NCI-H446 (cell line): ENCODE data around the gene SLC38A1.
"Not testable (repeated sequence)": the region's sequence is repeated elsewhere in the genome, so short reads cannot be mapped to it uniquely, and the experiment has no call there.

Experiments used
- DNase-seq, 2 experiments: peaks; one replicate each; lab custom pipeline; 2025; lab: John Stamatoyannopoulos, UW

Gene SLC38A1

DNA sequence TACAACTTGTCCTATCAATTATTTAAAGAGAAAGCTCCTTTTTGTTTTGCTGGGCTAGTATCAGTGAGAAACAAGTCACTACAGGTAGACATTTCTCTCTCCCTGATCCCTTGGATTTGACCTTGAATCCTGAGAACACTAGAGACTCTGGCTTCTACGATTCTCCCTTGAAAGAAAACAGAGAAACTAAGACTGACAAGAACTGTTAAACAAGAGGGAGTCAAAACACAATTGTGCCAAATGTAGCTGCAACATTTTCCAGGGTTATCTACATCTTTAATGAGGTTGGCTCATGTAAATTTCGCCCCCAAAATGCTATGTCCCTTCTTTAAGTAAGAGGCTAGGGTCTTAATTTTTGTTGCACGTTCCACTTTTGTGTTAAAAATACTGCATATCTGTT, 62.4 kb downstream of the SLC38A1 start:
- DNase-seq: no peak

DNA sequence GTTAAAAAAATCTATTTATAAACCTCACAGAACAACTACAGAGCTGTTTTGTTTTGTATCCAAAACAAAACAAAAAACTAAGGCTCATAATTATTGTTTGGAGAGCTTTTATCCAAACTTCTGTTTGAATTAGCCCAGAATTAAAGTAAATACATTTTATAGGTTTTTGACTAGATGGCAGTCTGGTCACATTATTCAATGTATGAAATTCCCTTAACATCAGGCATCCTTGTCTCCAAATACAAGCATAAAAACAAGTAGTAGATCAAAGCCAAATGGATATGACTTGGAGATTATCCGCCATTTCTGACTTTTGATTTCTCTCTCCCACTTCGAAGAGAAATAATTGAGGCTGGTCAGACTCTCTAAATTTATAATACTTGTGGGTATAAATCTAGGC, 63.5 kb downstream of the SLC38A1 start:
- no peak for DNase-seq

DNA sequence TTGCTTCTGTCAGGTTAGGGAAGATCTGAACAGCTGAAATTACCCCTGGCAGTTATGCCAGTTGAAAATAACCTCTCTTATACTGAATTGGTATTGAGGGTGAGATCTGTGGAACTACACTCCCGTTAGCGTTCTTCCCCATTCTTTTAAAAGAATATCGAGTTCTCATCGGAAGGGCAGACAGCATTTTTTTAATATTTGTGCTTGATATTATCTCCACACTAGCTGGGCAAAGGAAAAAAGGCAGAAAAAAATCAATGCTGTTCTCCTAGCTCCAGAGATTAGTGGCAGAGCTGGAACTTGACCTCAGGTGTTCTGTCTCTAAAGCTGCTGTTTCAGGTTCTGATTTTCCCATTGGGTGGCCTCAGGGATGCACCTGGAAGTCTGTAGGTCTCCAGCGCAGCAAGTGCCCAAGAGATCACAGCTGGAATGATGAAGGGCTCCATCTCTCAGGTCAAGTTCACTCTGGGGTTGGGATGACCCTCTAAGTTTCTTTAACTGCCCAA, 67.5 kb downstream of the SLC38A1 start:
- DNase-seq: no peak

DNA sequence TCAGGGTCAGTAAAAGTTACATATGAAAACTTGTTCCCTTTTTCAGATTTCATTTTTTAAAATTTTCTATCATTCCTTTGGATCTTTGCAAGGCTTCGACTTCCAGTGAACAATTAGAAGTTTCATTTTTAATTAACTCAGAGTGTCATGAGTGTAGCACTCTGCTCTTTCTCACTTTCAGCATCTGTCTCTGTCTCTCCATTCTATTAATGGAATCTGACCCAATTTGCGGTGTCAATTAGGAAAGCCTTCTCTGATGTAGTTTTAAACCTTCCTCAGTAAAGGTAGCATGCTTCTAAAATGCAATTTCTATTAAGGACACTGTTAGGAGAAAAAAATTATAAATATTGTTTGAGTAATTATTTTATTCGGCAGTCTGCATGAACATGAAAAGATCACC, 68.3 kb downstream of the SLC38A1 start:
- no peak for DNase-seq

DNA sequence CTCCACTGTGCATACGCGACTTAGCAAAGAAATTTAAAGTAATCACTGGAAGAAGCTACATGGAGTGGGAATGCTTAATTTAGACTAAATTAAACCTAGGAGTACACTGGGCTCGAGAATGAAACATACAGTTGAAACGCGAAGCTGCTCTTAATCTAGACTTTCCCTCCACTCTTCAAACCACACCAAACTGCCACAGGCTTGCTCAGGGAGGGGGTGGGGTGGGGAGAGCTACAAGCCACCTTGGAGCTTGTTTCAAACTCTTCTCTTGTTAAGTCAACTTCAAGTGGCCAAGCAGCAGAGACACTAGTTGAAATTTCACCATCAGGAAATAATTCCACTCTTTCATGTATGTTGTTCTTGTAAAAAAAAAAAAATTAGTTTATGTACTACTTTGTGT, 69.9 kb downstream of the SLC38A1 start:
- DNase-seq: no peak

DNA sequence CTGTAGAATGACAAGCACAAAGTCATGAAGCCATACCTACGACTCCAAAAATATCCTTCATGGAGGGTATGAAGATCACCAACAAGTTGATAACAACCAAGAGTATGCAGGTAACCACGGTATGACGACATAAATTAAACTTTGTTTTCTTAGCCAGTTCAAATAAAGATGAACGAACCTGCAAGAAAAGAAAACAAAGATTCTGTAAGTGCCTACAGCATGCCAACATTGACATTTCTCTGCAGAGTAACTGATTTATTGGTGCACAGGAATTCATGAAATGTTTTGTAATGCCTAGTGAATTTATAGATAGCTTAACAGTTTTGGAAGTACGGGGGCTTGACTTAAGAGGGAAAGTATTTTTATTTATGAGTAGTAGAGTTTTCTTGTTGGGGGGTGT, 71.0 kb downstream of the SLC38A1 start:
- DNase-seq: no peak

DNA sequence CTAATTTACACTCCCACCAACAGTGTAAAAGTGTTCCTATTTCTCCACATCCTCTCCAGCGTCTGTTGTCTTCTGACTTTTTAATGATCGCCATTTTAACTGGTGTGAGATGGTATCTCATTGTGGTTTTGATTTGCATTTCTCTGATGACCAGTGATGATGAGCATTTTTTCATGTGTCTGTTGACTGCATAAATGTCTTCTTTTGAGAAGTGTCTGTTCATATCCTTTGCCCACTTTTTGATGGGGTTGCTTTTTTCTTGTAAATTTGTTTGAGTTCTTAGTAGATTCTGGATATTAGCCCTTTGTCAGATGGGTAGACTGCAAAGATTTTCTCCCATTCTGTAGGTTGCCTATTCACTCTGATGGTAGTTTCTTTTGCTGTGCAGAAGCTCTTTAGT, 78.3 kb downstream of the SLC38A1 start:
- not testable (repeated sequence) for DNase-seq

DNA sequence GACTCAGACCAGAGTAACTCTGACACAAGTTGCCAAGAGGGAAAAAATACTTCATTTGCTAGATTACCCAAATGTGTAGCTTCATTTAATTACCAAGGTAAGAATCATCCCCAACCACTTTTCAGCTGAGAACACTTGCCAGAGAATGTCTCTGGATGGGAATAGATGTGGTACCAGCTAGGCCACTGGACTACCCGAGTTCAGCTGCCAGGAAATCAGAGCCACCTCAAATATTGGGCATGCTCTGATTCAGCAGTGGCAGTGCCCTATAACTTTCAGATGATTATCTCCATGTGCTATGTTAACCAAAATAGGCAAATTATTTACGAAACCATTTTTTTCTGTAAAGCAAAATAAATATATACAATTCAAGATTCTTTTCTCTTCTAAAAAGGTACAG, 80.7 kb downstream of the SLC38A1 start:
- DNase-seq: no peak

DNA sequence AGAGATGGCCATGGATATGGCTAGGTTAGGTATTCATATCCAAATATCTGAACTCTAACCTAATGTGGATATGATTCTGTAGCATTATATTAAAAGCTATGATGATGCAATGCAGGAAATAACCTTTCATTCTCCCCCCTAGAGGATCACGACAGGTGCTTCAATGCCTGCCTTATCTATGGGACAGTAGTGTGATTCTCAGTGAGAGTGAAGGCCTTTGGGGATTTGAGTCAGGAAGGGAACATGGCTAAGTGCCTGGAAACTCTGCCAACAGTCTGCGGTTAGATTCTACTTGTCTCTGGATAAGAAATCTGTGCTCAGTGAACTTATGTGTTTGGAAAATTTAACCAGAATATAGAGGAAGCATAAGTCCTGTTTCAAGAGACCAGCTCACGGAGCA, 81.8 kb downstream of the SLC38A1 start:
- no peak for DNase-seq

DNA sequence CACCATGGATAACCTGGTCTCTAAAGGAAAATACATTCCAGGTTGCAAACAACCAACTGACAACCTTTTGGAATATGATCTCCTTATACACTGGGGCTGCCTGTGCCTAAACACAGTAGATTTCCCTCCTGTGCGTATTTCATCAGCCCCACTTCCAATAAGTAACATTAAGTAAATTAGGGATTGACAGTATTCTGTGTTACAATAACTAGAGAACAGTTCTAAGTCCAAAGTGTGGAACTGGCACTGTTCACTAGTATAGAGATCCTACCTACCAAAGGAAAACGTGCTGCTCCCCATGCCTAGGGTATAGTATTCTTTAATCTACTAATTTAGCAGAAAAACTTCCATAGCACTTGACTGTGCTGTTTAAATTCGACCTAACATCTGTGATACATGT, 82.8 kb downstream of the SLC38A1 start:
- DNase-seq: no peak

DNA sequence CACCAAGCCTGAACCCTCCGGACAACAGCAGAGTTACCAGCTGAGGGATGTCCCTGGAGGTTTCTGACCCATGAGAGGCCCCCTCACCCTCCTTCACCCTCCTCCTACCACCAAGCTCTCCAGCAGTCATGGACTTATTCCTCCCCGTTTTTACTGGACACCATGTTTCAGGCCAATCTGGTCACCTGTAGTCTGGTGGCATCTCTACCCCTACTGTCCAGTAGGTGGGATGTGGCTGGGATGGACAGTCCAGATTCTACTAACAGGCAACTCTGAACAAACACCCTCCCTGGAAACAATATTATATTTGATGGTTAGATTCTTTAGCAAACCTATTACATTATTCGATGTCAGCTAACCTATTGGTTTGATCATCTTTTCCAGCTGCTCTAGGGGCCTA, 83.2 kb downstream of the SLC38A1 start:
- no peak for DNase-seq

DNA sequence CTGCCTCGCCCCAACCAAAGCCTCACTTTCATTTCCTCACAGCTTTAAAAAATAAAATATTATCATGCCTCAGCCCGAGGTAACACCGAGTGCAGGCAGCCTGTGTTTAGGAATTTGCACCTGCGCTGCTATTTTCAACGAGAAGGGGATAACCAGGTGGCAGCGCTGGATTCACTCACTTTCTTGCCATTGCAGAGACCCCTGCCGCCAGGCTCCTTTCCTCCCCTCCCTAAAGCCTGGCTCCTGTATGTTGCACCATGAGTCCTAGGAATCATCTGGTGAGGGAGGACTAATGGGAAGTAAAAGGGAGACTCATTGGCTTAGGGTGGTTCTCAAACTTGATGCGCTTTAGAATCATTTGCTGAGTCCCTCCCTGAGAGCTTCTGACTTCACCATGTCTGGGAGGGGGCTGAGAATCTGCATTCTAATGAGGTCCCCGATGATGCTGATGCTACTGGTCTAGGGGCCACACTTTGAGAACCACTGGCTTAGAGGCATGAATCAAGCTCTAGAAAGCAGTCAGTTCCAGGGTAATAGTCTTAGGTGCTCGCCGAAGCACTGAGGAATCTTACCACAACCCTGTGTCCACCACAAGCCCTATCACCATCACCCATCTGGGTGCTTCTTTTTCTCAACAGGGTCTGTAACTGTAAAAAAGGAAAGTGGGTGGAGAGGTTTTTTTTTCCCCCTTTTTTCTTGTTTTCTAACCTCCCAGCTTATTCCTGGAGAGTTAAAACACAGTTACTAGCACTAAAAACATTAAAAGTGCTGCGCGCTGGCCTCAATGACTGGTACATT, 83.8 kb downstream of the SLC38A1 start:
- no peak for DNase-seq

DNA sequence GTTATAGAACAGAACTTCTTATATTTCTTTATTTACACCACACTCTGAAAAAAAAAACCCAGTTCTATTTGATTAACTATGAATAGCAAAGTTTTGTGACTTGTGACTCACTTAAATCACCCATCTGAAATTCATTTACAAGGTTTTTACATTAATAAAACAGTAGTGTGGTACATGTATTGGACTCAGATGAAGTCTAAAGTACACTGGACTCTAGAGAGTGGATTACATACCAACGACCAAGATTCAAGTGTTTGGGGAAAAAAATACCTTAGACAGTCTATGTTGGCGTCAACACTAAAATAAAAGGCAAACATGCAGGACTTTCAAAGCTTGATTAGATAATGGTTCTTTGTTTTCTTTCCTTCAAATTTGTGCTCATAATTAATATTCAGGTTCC, 85.7 kb downstream of the SLC38A1 start:
- DNase-seq: no peak

DNA sequence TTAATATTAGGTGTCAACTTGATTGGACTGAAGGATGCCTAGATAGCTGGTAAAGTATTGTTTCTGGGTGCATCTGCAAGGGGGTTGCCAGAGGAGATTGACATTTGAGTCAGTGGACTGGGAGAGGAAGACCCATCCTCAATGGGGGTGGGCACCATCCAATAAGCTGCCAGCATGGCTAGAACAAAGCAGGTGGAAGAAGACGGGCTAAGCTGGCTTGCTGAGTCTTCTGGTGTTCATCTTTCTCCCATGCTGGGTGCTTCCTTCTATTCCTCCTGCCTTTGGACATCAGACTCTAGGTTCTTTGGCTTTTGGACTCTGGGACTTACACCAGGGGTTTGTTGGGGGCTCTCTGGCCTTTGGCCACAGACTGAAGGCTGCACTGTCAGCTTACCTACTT, 87.4 kb downstream of the SLC38A1 start:
- DNase-seq: no peak

DNA sequence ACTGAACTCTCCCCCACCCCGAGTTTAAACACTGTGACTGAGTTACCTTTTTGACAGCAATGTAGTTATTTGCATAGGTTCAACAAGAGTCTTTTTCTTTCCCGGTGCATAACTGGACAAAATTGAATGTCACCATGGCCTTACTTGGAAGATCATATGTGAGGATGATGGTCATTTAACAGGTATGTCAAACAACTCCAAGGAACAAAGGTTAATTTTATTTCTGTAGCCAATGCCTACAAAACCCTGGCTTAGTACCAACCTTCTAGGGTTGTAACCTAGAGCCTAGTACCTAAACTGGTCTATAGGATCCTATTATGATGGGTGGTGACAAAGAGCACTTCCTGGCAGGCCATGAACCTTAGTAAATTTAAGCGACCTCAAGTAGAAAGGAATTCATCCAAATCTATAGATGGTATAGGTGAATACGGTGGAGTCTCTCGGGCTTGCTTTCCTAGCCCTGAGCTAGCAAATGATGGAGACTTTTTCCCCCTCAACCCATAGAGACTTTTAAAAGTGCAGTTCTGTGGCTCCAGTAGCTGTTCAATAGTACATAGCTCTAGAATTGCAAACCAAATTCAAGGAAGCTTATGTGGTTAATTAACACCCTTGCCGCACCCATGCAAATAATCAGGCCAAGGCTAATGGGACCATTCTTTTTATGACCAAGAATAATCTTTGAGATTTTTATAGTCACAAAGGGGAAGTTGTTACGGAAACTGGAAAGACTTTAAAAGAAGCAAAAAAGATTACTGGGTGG, 89.0 kb downstream of the SLC38A1 start:
- no peak for DNase-seq

DNA sequence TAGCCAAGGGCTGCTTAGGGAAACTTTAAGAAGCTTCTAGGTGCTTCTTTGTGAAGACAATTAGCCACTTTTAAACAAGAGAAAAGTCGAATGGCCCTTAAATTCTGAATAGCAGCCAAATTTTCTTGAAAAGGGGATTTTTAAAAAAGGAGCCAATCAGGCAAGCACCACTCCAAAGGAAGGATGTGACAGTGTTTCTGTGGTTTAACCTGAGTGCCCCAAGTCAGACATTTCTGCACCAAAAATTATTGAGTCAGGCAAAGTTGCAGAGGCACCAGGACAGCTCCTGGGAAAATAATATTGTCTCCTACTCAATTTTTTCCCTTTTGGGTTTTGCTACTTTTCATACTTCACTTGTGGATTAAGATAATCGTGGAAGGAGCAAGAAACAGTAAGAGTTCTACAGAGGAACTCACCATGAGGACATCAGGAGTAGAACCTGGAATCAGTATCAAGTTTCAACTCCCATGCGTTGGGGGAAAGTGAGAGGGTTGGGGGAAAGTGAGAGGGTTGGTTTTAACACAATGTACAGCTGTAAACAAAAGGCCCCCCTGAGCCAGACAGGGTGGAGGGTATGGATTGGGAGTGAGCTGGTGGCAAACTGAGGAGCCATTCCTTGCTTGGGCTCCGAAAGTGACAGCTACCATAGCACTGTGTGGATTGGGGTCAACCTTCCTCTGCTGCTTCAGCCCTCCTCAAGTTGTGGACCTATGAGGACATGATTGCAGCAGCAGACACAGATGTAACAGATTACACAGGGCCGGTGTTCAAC, 90.8 kb downstream of the SLC38A1 start:
- DNase-seq: no peak

DNA sequence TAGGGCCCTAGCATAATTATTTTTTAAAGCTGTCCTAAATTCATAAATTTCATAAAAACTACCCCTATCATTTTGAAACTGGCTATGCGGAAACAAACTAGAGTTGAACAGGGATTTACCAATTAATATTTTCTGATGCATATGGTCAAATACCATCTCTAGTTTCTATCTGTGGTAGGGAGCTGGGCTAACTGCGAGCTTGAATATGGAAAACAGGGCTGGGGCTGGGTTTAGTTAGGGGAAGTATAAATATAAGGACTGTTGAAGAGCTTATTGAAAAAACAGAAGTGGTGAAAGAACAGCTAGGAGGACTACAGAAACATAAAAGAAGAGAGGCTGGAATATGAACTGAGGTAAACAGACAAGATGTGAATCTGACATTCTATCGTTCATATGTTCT, 91.8 kb downstream of the SLC38A1 start:
- DNase-seq: no peak

DNA sequence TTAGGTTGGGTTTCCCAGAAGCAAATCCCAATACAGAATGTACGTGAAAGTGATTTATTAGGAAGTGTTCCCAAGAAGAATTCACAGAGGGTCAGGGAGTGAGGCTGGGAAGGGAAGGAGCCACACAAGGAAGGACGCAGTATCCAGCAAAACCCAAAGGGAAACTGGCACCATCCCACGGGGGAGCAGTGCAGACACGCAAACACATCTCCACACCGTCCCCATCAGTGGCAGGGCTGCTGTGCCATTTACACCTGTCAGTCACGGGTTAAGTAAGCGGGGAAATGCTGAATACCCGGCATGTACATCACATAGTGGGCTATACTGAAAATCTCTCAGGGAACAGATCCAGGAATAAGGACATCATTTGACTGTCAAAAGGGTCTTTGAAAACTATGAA, 93.9 kb downstream of the SLC38A1 start:
- DNase-seq: no peak

DNA sequence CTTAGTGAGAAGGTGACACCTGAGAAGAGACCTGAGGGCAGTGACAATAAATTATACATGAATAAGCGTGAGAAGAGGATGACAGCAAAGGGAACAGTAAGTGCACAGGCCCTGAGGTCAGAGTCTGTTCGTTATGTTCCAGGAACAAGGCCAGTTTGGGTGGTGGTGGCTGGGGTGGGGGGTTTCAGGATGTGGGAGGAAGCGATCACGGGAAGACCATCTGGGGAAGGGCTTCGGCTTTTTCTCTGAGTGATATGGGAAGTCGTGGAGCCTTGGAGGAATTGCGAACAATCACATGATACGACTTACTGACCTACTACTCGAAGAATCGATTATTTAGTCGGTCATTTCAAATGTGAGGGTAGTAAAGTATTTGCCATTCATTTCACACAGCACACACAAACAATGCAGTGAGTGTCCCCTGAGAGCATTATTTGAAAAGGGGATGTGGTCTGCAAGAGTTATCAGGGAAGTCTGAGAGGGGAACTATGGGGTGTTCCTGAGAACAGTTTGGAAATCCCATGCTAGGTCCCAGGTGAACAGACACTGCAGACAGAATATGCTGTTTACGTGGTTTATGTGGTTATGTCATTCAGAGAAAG, 94.7 kb downstream of the SLC38A1 start:
- no peak for DNase-seq

DNA sequence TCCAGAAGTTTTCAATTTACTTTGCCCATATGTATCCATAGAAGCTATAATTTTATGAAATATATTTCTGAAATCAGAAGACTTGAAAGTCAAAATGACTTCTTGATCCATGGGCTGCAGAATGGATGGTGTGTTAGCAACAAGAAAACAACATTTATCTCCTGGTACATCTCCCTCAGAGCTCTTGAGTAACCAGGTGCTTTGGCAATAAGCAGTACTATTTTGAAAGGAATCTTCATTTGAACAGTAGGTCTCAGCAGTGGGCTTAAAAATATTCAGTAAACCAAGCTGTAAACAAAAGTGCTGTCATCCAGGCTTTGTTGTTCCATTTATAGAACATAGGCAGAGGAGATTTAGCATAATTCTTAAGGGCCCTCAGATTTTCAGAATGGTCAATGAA, 100.4 kb downstream of the SLC38A1 start:
- DNase-seq: no peak

DNA sequence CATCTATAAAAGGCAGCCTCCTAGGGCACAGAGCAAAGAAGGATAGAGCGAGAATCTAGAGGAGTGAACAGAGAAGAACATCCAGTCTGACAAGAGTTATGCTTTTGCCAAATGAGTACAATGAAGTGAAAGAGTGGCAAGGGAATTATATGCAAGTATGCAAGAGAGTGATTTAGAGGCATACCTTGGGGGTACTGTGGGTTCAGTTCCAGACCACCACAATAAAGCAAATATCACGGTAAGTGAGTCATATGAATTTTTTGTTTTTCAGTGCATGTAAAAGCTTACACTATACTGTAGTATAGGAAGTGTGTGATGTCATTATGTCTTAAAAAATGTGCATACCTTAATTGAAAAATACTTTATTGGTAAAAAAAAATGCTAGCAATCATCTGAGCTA, 101.4 kb downstream of the SLC38A1 start:
- DNase-seq: no peak

DNA sequence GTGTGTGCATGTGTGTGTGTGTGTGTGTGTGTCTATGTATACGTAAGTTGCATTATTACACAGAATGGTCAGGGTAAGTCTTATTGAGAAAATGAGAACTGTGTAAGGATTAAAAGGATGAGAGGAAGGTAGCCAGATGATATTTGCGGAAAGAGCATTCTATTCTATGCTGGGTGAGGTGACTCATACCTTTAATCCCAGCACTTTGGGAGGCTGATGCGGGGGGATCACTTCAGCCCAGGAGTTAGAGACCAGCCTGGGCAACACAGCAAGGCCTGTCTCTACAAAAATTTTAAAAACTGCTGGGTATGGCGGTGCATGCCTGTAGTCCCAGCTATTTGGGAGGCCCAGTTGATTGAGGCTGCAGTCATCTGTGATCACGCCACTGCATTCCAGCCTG, 103.7 kb downstream of the SLC38A1 start:
- no peak for DNase-seq
